A673 (cell line): ENCODE results near the gene CHST15. TPM values are rescaled to one million over a fixed set of nuclear protein-coding genes. Genes with fewer than 3 reads are reported as not detected.

Experiments
- BruUV-seq: library from RNA; stranded (reverse); fragments of 400-500 nt; replicated peaks from 2 replicates; lab custom pipeline; 2021; lab: Mats Ljungman, UMichigan
- CTCF ChIA-PET: fragments of 300-600 bp; sonication (Branson Sonifier 250); formaldehyde crosslinking; loops from one replicate; lab custom pipeline; 2022; ENCODE audit warnings: antibody characterized with exemption; lab: Charles Lee
- POLR2A ChIA-PET: fragments of 300-600 bp; sonication (Branson Sonifier 250); formaldehyde crosslinking; loops from one replicate; lab custom pipeline; 2022; ENCODE audit warnings: antibody characterized with exemption; ENCODE audit not compliant: low non-redundant PET; lab: Charles Lee
- DNase-seq: peaks from one replicate; pipeline ENCODE4 v3.0.0-alpha.2; 2015; ENCODE audit warnings: low spot score
- H3K27ac ChIP-seq: fragments of 200-600 bp; sonication (generic); 2 replicates; pipeline ENCODE4 v1.5.1; 2016; ENCODE audit warnings: mixed run types, low read depth, mild to moderate bottlenecking, mixed read lengths, antibody characterized with exemption, low read length; ENCODE audit not compliant: poor library complexity, severe bottlenecking
- H3K27me3 ChIP-seq: fragments of 200-600 bp; sonication (generic); replicated peaks from 2 replicates; pipeline ENCODE4 v1.6.1; 2017; ENCODE audit warnings: mixed run types, low read depth, mild to moderate bottlenecking, mixed read lengths, antibody characterized with exemption, low read length; ENCODE audit not compliant: insufficient read depth, poor library complexity
- H3K36me3 ChIP-seq: fragments of 200-600 bp; sonication (generic); 2 replicates; pipeline ENCODE4 v1.6.1; 2016; ENCODE audit warnings: mixed run types, mild to moderate bottlenecking, mixed read lengths, antibody characterized with exemption, low read length; ENCODE audit not compliant: insufficient read depth, poor library complexity, severe bottlenecking
- H3K4me1 ChIP-seq: fragments of 200-600 bp; sonication (generic); 2 replicates; pipeline ENCODE4 v1.6.1; 2017; ENCODE audit warnings: mixed run types, mild to moderate bottlenecking, mixed read lengths, antibody characterized with exemption, low read length; ENCODE audit not compliant: insufficient read depth, poor library complexity, severe bottlenecking
- H3K4me3 ChIP-seq: fragments of 200-600 bp; sonication (generic); 2 replicates; pipeline ENCODE4 v1.5.1; 2016; ENCODE audit warnings: low read depth, mixed run types, mild to moderate bottlenecking, mixed read lengths, low read length; ENCODE audit not compliant: poor library complexity, severe bottlenecking
- H3K9me3 ChIP-seq: fragments of 200-600 bp; sonication (generic); 2 replicates; pipeline ENCODE4 v1.6.1; 2016; ENCODE audit warnings: mixed run types, low read depth, mild to moderate bottlenecking, mixed read lengths, antibody characterized with exemption, low read length; ENCODE audit not compliant: poor library complexity, severe bottlenecking
- EZH2 ChIP-seq: fragments of 200-600 bp; sonication (generic); IDR thresholded peaks from 2 replicates; pipeline ENCODE4 v1.6.1; 2017; ENCODE audit warnings: borderline replicate concordance, low read depth, mild to moderate bottlenecking, mixed read lengths, antibody characterized with exemption, low read length; ENCODE audit not compliant: poor library complexity, severe bottlenecking
- intact Hi-C: fragments of 100-400 bp; cut with micrococcal nuclease; formaldehyde crosslinking; loops from one replicate; pipeline ENCODE4 v1.10.0; 2022; ENCODE audit not compliant: unreplicated experiment
- total RNA-seq: library from RNA; stranded (reverse); gene quantifications from 2 replicates; pipeline ENCODE4 v1.2.3, GENCODE V29; 2021
- TF ChIP-seq, protein P1 (sequence below): fragments of 300-800, 200-600 bp; sonication (generic); conservative IDR thresholded peaks from 2 replicates; pipeline ENCODE4 v1.5.1; 2017; ENCODE audit warnings: low read depth, mild to moderate bottlenecking, antibody characterized with exemption, low read length, moderate library complexity, mixed read lengths

Gene CHST15
- total RNA-seq, 1 experiment from 2014 or later = 1.7 TPM

- POLR2A ChIA-PET = no interaction called here
These were observed 128.4 kb downstream of the CHST15 start for GRCh38 chr10:123964953-123965352.

GRCh38 chr10:123962756-123963530 lies 130.5 kb downstream of the CHST15 start:
- Histone ChIP-seq H3K27me3 (peaks cover 80% of the 10 kb centered on the region), H3K4me3 (no peak overlapping the region), H3K27ac (no peak overlapping the region), H3K36me3 (no peaks in the 10 kb centered on the region), H3K4me1 (no peaks in the 10 kb centered on the region), H3K9me3 (no peaks in the 10 kb centered on the region)
- no peak for DNase-seq
- no peak for TF ChIP-seq EZH2
- TF ChIP-seq, protein P1, sequence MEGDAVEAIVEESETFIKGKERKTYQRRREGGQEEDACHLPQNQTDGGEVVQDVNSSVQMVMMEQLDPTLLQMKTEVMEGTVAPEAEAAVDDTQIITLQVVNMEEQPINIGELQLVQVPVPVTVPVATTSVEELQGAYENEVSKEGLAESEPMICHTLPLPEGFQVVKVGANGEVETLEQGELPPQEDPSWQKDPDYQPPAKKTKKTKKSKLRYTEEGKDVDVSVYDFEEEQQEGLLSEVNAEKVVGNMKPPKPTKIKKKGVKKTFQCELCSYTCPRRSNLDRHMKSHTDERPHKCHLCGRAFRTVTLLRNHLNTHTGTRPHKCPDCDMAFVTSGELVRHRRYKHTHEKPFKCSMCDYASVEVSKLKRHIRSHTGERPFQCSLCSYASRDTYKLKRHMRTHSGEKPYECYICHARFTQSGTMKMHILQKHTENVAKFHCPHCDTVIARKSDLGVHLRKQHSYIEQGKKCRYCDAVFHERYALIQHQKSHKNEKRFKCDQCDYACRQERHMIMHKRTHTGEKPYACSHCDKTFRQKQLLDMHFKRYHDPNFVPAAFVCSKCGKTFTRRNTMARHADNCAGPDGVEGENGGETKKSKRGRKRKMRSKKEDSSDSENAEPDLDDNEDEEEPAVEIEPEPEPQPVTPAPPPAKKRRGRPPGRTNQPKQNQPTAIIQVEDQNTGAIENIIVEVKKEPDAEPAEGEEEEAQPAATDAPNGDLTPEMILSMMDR = no peak
- intact Hi-C loops = no loop called here
- ChIA-PET CTCF (no interaction called here), POLR2A (no interaction called here)
- BruUV-seq = no TSS peak

More at GRCh38 chr10:123964953-123965352, 128.4 kb downstream of the CHST15 start:
- intact Hi-C loops = no loop called here
- H3K9me3 ChIP-seq = no peaks in the 10 kb centered on the region
- CTCF ChIA-PET = no interaction called here
- H3K4me1 ChIP-seq = no peaks in the 10 kb centered on the region
- no peak for DNase-seq
- no peak for TF ChIP-seq EZH2
- TF ChIP-seq, protein P1 = no peak
- no peak overlapping the region for H3K4me3 ChIP-seq
- peaks cover 82% of the 10 kb centered on the region for H3K27me3 ChIP-seq
- no TSS peak for BruUV-seq
- H3K36me3 ChIP-seq = no peaks in the 10 kb centered on the region
- H3K27ac ChIP-seq = no peak overlapping the region

- no peak for DNase-seq
- Histone ChIP-seq H3K4me3 (no peak overlapping the region), H3K27ac (no peak overlapping the region), H3K9me3 (no peaks in the 10 kb centered on the region), H3K27me3 (peaks cover 75% of the 10 kb centered on the region), H3K4me1 (no peaks in the 10 kb centered on the region), H3K36me3 (no peaks in the 10 kb centered on the region)
- ChIA-PET POLR2A (no interaction called here), CTCF (no interaction called here)
- BruUV-seq = no TSS peak
- no peak for TF ChIP-seq EZH2
- TF ChIP-seq, protein P1 = no peak
- intact Hi-C loops = no loop called here
These were observed 135.2 kb downstream of the CHST15 start for GRCh38 chr10:123958241-123958640.

Other genes starting within 250 kb of the CHST15 start
- gene CPXM2, start 201.8 kb downstream of the CHST15 start, total RNA-seq = not detected in 2 replicates